ENCODE results near the gene CARMIL1. TPM values are rescaled to one million over a fixed set of nuclear protein-coding genes. Genes with fewer than 3 reads are reported as not detected.
A peak's percentile ranks its signal among the peaks of the same experiment; 100 is the strongest.

The CARMIL1 gene
- 28.4 TPM for total RNA-seq

GRCh38 chr6:25278914-25279747, at the start of gene CARMIL1:
TSS of gene CARMIL1 (plus strand) at chr6:25279374. CDS start at chr6:25279796, 422 bp downstream.
- DNase-seq (ENCODE audit: low spot score), result peak; percentile 88

- no peak for DNase-seq (ENCODE audit: low spot score)
Measured at GRCh38 chr6:25229671-25230321, 49.4 kb upstream of the CARMIL1 start.

GRCh38 chr6:25232479-25232878, 46.7 kb upstream of the CARMIL1 start:
- DNase-seq (ENCODE audit: low spot score), result no peak

- no peak for DNase-seq (ENCODE audit: low spot score)
Measured at GRCh38 chr6:25233226-25233625, 45.9 kb upstream of the CARMIL1 start.

- no peak for DNase-seq (ENCODE audit: low spot score)
Measured at GRCh38 chr6:25237579-25237978, 41.6 kb upstream of the CARMIL1 start.

GRCh38 chr6:25239059-25239458, 40.1 kb upstream of the CARMIL1 start:
- no peak for DNase-seq (ENCODE audit: low spot score)

GRCh38 chr6:25239498-25239897, 39.7 kb upstream of the CARMIL1 start:
- no peak for DNase-seq (ENCODE audit: low spot score)

GRCh38 chr6:25242567-25242966, 36.6 kb upstream of the CARMIL1 start:
- DNase-seq (ENCODE audit: low spot score), result no peak

- DNase-seq (ENCODE audit: low spot score), result no peak
Measured at GRCh38 chr6:25244865-25245264, 34.3 kb upstream of the CARMIL1 start.

- no peak for DNase-seq (ENCODE audit: low spot score)
Measured at GRCh38 chr6:25248123-25248522, 31.1 kb upstream of the CARMIL1 start.

GRCh38 chr6:25249133-25249532, 30.0 kb upstream of the CARMIL1 start:
- no peak for DNase-seq (ENCODE audit: low spot score)

GRCh38 chr6:25250878-25251277, 28.3 kb upstream of the CARMIL1 start:
- no peak for DNase-seq (ENCODE audit: low spot score)

- DNase-seq (ENCODE audit: low spot score), result no peak
Measured at GRCh38 chr6:25251426-25251825, 27.7 kb upstream of the CARMIL1 start.

- no peak for DNase-seq (ENCODE audit: low spot score)
Measured at GRCh38 chr6:25253351-25253750, 25.8 kb upstream of the CARMIL1 start.

- no peak for DNase-seq (ENCODE audit: low spot score)
Measured at GRCh38 chr6:25254671-25255070, 24.5 kb upstream of the CARMIL1 start.

GRCh38 chr6:25257686-25258348, 21.4 kb upstream of the CARMIL1 start:
- DNase-seq (ENCODE audit: low spot score), result no peak

- DNase-seq (ENCODE audit: low spot score), result no peak
Measured at GRCh38 chr6:25259756-25260155, 19.4 kb upstream of the CARMIL1 start.

GRCh38 chr6:25263657-25264056, 15.5 kb upstream of the CARMIL1 start:
- DNase-seq (ENCODE audit: low spot score), result no peak

- no peak for DNase-seq (ENCODE audit: low spot score)
Measured at GRCh38 chr6:25266456-25267100, 12.6 kb upstream of the CARMIL1 start.

- no peak for DNase-seq (ENCODE audit: low spot score)
Measured at GRCh38 chr6:25267662-25268061, 11.5 kb upstream of the CARMIL1 start.

GRCh38 chr6:25270559-25270958, 8.6 kb upstream of the CARMIL1 start:
- DNase-seq (ENCODE audit: low spot score), result no peak

GRCh38 chr6:25275436-25275835, 3.7 kb upstream of the CARMIL1 start:
- no peak for DNase-seq (ENCODE audit: low spot score)

All from ureter (tissue), 1 donor.